ENCODE results near the gene HCST.

HCST gene

GRCh38 chr19:35949131-35949530, 46.8 kb downstream of the HCST start:
- no peak for DNase-seq (ENCODE audit: low read depth)
- TF ChIP-seq CTCF (IDR thresholded peaks at IDR 0.05; ENCODE audit: insufficient read depth, low read depth, low read length, missing control alignments), result no peak
- no peak overlapping the region for H3K4me3 ChIP-seq (ENCODE audit: low read depth, low read length)

All from GM12865 (cell line).